ENCODE measurements around the gene KRTAP10-2. TPM values are rescaled to one million over a fixed set of nuclear protein-coding genes. Genes with fewer than 3 reads are reported as not detected.
"Not testable (repeated sequence)": the region's sequence is repeated elsewhere in the genome, so short reads cannot be mapped to it uniquely, and the experiment has no call there.

Gene KRTAP10-2
- total RNA-seq, 2 experiments from 2014 or later, result not detected

- Mint-ChIP-seq H3K9me3 (no peaks in the 10 kb centered on the region), H3K4me3 (no peak overlapping the region), H3K36me3 (no peaks in the 10 kb centered on the region), H3K4me1 (no peaks in the 10 kb centered on the region), H3K27ac (no peak overlapping the region), H3K27me3 (no peaks in the 10 kb centered on the region)
- no peak for DNase-seq
Measured at GRCh38 chr21:44511219-44511937, 39.9 kb downstream of the KRTAP10-2 start.

- H3K9me3 Mint-ChIP-seq, result no peaks in the 10 kb centered on the region
- no peaks in the 10 kb centered on the region for H3K27me3 Mint-ChIP-seq
- no peaks in the 10 kb centered on the region for H3K4me1 Mint-ChIP-seq
- H3K27ac Mint-ChIP-seq, result no peak overlapping the region
- no peaks in the 10 kb centered on the region for H3K36me3 Mint-ChIP-seq
- H3K4me3 Mint-ChIP-seq, result no peak overlapping the region
- DNase-seq, result peak; percentile 80
Measured at GRCh38 chr21:44510508-44511218, 40.6 kb downstream of the KRTAP10-2 start.

DNA sequence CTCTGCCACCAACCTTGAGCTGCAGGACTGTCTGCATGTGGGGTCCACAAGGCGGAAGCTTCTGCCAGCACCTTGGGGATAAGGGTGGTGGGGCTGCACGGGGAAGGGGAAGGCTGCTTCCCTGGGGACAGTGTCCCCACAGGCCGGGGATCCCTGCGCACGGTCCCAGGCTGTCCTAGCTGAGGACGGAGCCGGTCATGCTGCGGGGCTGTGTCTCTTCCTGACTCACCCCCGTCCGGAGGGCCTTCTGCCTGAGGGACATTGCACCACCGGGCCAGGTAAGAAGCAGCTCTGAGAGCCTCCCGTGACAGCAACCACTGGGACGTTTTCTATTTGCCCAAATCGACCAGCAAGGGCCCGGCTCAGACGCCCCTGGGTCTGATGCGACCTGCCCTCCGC lies 41.2 kb downstream of the KRTAP10-2 start:
- Mint-ChIP-seq H3K4me3 (no peak overlapping the region), H3K27me3 (no peaks in the 10 kb centered on the region), H3K4me1 (no peaks in the 10 kb centered on the region)

GRCh38 chr21:44509539-44509938 lies 41.8 kb downstream of the KRTAP10-2 start:
- DNase-seq, result no peak
- no peaks in the 10 kb centered on the region for H3K4me1 Mint-ChIP-seq
- no peaks in the 10 kb centered on the region for H3K9me3 Mint-ChIP-seq
- no peaks in the 10 kb centered on the region for H3K36me3 Mint-ChIP-seq
- H3K27ac Mint-ChIP-seq, result no peak overlapping the region
- H3K4me3 Mint-ChIP-seq, result no peak overlapping the region
- H3K27me3 Mint-ChIP-seq, result no peaks in the 10 kb centered on the region

More for the DNA sequence above, 41.2 kb downstream of the KRTAP10-2 start:
- H3K36me3 Mint-ChIP-seq, result no peaks in the 10 kb centered on the region
- no peak overlapping the region for H3K27ac Mint-ChIP-seq
- DNase-seq, result no peak
- no peaks in the 10 kb centered on the region for H3K9me3 Mint-ChIP-seq

- Mint-ChIP-seq H3K36me3 (no peaks in the 10 kb centered on the region), H3K4me1 (peaks cover under 1% of the 10 kb centered on the region), H3K27ac (no peak overlapping the region), H3K4me3 (no peak overlapping the region), H3K27me3 (no peaks in the 10 kb centered on the region), H3K9me3 (no peaks in the 10 kb centered on the region)
- DNase-seq, result no peak
Measured at GRCh38 chr21:44508711-44509445, 42.4 kb downstream of the KRTAP10-2 start.

DNA sequence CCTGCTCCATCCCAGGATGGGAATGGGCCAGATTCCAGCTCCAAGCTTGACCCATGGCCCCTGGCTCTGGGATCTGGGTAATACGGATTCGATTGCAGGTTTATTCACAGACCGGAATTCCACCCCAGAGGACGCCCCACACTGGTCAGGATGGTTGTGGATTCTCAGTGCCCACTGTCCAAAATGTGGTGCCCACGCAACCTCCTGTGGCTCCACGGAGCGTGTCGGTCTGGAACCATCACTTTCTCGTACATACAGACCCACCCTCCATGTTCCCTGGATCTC lies 42.9 kb downstream of the KRTAP10-2 start:
- no peak for DNase-seq
- no peak overlapping the region for H3K27ac Mint-ChIP-seq
- no peak overlapping the region for H3K4me3 Mint-ChIP-seq
- peaks cover 2% of the 10 kb centered on the region for H3K4me1 Mint-ChIP-seq
- H3K9me3 Mint-ChIP-seq, result no peaks in the 10 kb centered on the region
- no peaks in the 10 kb centered on the region for H3K36me3 Mint-ChIP-seq
- H3K27me3 Mint-ChIP-seq, result no peaks in the 10 kb centered on the region

DNA sequence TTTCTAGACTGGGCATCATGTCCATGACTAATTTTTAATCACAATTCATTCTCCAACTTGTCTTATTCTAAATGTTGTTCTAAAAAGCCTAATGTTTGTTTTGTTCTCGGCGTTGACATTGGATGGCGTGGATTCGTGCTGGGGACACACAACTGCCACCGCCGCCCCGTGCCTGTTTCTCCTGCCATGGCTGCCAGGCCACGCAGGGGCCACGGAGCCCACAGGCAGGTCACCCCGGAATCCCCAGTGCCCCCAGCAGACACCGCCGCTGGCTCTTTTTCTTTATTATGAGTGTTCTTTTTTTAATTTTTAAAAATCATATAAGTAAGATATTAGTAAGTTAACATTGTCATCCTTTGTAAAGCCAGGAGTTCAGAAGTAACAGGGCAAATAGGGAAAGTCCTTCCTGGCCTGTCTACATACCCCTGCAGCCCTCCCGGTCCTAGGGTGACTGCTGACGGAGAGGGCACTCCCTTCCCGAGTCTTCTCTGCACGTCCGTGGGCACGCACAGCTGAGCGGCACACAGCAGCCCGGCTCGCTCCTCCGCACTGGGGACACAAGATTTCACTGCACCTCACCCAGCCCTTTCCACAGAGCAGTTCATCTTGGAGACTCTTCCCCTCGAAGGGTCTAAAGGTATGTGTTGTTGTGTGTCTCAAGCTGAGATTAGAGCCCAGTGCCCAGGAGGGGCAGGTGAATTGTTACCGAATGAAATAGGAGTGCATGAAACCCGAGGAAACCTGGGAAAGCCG lies 43.5 kb downstream of the KRTAP10-2 start:
- Mint-ChIP-seq H3K27ac (no peak overlapping the region), H3K4me1 (peaks cover 2% of the 10 kb centered on the region), H3K36me3 (no peaks in the 10 kb centered on the region), H3K27me3 (no peaks in the 10 kb centered on the region), H3K9me3 (no peaks in the 10 kb centered on the region), H3K4me3 (no peak overlapping the region)
- DNase-seq, result no peak

DNA sequence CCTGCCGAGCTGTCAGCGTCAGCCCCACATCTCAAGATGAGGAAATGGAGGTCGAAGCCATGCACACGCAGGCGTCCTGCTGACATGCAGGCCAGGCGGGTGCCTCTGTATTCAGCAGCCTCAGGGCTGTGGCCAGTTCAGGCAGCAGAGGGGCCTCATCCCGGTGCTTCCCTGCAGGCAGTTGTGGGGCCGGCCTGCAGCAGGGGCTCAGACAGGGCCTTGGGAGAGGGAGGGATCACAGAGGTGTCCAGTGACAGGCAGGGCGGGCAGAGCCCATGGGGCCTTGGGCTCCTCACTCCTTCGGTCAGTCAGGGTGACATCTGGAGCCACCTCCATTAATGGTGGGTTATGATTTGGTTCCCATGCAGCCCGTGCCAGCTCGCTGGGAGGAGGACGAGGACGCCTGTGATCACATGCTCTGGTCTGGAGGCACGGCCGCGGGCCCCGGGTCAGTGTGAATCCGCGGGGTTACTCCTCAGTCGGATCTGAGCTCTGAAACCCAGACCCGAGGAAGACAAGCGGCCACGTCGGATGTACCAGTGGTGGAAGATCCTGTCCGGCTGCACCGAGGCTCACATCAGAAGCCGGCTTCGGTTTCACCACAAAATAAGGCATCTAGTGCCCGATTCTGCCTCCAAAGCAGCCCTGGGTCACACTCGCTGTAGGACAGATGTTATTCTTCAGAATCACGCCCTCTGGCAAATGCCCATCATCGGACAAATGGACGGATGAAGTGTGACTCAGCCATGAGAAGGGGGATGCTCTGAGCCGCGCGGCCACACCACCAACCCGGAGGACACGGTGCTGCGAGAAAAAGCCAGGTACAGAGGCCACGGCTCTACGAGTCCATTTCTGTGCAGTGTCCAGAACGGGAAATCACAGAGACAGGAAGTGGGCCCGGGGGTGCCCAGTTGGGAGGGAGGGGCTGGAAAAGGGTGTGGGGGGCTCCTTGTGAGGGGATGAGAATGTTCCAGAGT lies 44.7 kb downstream of the KRTAP10-2 start:
- no peak overlapping the region for H3K27ac Mint-ChIP-seq
- no peak for DNase-seq
- no peaks in the 10 kb centered on the region for H3K36me3 Mint-ChIP-seq
- H3K4me1 Mint-ChIP-seq, result peaks cover 2% of the 10 kb centered on the region
- no peaks in the 10 kb centered on the region for H3K27me3 Mint-ChIP-seq
- H3K4me3 Mint-ChIP-seq, result no peak overlapping the region
- H3K9me3 Mint-ChIP-seq, result no peaks in the 10 kb centered on the region

- H3K27ac Mint-ChIP-seq, result no peak overlapping the region
Measured at GRCh38 chr21:44505673-44506278, 45.5 kb downstream of the KRTAP10-2 start.

GRCh38 chr21:44503901-44504399 lies 47.4 kb downstream of the KRTAP10-2 start:
- Mint-ChIP-seq H3K27ac (no peak overlapping the region), H3K9me3 (no peaks in the 10 kb centered on the region), H3K36me3 (no peaks in the 10 kb centered on the region), H3K4me3 (no peak overlapping the region), H3K4me1 (peaks cover 2% of the 10 kb centered on the region), H3K27me3 (no peaks in the 10 kb centered on the region)
- DNase-seq, result no peak

More at GRCh38 chr21:44505673-44506278, 45.5 kb downstream of the KRTAP10-2 start:
- DNase-seq, result no peak
- Mint-ChIP-seq H3K27me3 (no peaks in the 10 kb centered on the region), H3K36me3 (no peaks in the 10 kb centered on the region), H3K9me3 (no peaks in the 10 kb centered on the region), H3K4me3 (no peak overlapping the region), H3K4me1 (peaks cover 2% of the 10 kb centered on the region)

- not testable (repeated sequence) for H3K4me3 Mint-ChIP-seq, H3K4me1 Mint-ChIP-seq
Measured at GRCh38 chr21:44503006-44503889, 48.1 kb downstream of the KRTAP10-2 start.

DNA sequence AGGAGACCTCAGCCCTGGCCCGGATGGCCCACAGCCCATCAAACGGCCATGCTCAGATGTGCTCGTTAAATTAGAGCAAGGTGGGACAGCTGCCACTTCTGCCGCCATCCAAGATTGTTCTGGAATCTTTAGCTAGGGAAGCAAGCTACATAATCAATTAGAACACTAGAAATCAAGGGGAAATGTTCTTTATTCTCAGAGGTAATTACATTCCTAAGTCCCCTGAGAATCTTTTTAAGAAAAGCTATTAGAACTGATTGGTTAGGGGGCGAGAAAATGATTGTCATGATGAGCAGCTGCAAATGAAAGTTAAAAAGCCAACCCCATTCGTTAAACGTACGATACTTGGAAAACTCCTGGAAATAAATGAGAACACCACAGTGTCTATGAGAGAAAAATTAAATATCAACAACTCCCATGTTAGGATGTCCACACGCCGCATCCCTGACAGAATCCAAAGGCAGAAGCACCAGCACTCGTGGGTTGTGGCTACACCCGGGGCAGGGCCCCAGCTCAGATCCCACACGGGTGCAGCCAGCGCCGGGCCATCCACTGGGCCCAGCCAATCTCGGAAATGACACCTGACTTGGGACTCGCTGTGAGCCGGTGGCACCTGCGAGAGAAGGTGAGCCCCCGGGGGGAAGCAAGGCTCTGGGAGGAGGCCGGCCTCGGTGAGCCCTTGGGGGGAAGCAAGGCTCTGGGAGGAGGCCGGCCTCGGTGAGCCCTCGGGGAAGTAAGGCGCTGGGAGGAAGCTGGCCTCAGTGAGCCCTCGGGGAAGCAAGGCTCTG lies 48.9 kb downstream of the KRTAP10-2 start:
- Mint-ChIP-seq H3K9me3 (no peaks in the 10 kb centered on the region), H3K27me3 (no peaks in the 10 kb centered on the region), H3K36me3 (no peaks in the 10 kb centered on the region), H3K27ac (no peak overlapping the region), H3K4me3 (no peak overlapping the region), H3K4me1 (peaks cover 2% of the 10 kb centered on the region)
- DNase-seq, result no peak

More at GRCh38 chr21:44503006-44503889, 48.1 kb downstream of the KRTAP10-2 start:
- H3K36me3 Mint-ChIP-seq, DNase-seq, H3K27ac Mint-ChIP-seq, H3K9me3 Mint-ChIP-seq, H3K27me3 Mint-ChIP-seq: not testable (repeated sequence)

Measured in activated naive CD8-positive, alpha-beta T cell treated with anti-CD3 and anti-CD28 coated beads for 36 hours (primary cell).